ENCODE results near the gene ATP1A1.

Gene ATP1A1

GRCh38 chr1:116415699-116416533, 42.9 kb downstream of the ATP1A1 start:
- DNase-seq = no peak

- no peak for DNase-seq
These were observed 43.9 kb downstream of the ATP1A1 start for GRCh38 chr1:116416854-116417513.

- DNase-seq = no peak
These were observed 44.6 kb downstream of the ATP1A1 start for GRCh38 chr1:116417678-116418077.

GRCh38 chr1:116418091-116418830, 45.2 kb downstream of the ATP1A1 start:
- DNase-seq = peak; percentile 72

- no peak for DNase-seq
These were observed 47.6 kb downstream of the ATP1A1 start for GRCh38 chr1:116420417-116421200.

GRCh38 chr1:116424438-116424837, 51.4 kb downstream of the ATP1A1 start:
- no peak for DNase-seq

- no peak for DNase-seq
These were observed 51.8 kb downstream of the ATP1A1 start for GRCh38 chr1:116424863-116425262.

GRCh38 chr1:116425987-116426386, 52.9 kb downstream of the ATP1A1 start:
- no peak for DNase-seq

GRCh38 chr1:116426401-116426800, 53.4 kb downstream of the ATP1A1 start:
- DNase-seq = no peak

- no peak for DNase-seq
These were observed 55.5 kb downstream of the ATP1A1 start for GRCh38 chr1:116428576-116428975.

- DNase-seq = no peak
These were observed 56.9 kb downstream of the ATP1A1 start for GRCh38 chr1:116429821-116430374.

- no peak for DNase-seq
These were observed 58.9 kb downstream of the ATP1A1 start for GRCh38 chr1:116431870-116432500.

- no peak for DNase-seq
These were observed 59.7 kb downstream of the ATP1A1 start for GRCh38 chr1:116432655-116433265.

- DNase-seq = no peak
These were observed 60.5 kb downstream of the ATP1A1 start for GRCh38 chr1:116433275-116434257.

GRCh38 chr1:116434849-116435248, 61.8 kb downstream of the ATP1A1 start:
- DNase-seq = no peak

GRCh38 chr1:116435806-116436610, 63.0 kb downstream of the ATP1A1 start:
- no peak for DNase-seq

- DNase-seq = no peak
These were observed 63.5 kb downstream of the ATP1A1 start for GRCh38 chr1:116436611-116436970.

GRCh38 chr1:116439701-116440100, 66.7 kb downstream of the ATP1A1 start:
- DNase-seq = no peak

- DNase-seq = no peak
These were observed 67.7 kb downstream of the ATP1A1 start for GRCh38 chr1:116440731-116441130.
